Keratinocyte (primary cell): ENCODE results near the gene MED29.

Source experiments
- CTCF ChIP-seq, 3 experiments: IDR thresholded peaks in 1 of 3; conservative IDR thresholded peaks in 1 of 3; optimal IDR thresholded peaks in 1 of 3; 2 replicates in 2 of 3; 3 replicates in 1 of 3; pipeline versions ENCODE3 to v1.5.1; 2011; ENCODE audit warnings: low read length in 3 of 3, mild to moderate bottlenecking in 3 of 3, moderate library complexity in 2 of 3, control low read depth in 1 of 3, inconsistent platforms in 1 of 3; ENCODE audit not compliant: insufficient read depth in 2 of 3; ENCODE audit errors: extremely low read depth in 1 of 3
- EZH2 ChIP-seq: IDR thresholded peaks from one replicate; pipeline ENCODE4 v1.6.1; 2012; ENCODE audit warnings: inconsistent platforms, mild to moderate bottlenecking, low read length, moderate library complexity

- TF ChIP-seq CTCF (optimal IDR thresholded peaks at IDR 0.05 in 1 of 3, IDR thresholded peaks at IDR 0.05 in 1 of 3, conservative IDR thresholded peaks at IDR 0.05 in 1 of 3; ENCODE audit: extremely low read depth in 1 of 3, insufficient read depth in 2 of 3, low read length in 3 of 3) (no peak), EZH2 (no peak)
Observed at GRCh38 chr19:39372941-39373340, 18.2 kb upstream of the MED29 start.
